Karpas-422 (cell line): Measurements from ENCODE around the gene ZBTB37. TPM values are rescaled to one million over a fixed set of nuclear protein-coding genes. Genes with fewer than 3 reads are reported as not detected.
"Not testable (repeated sequence)": the region's sequence is repeated elsewhere in the genome, so short reads cannot be mapped to it uniquely, and the experiment has no call there.

ENCODE experiments used
- DNase-seq: peaks from one replicate; pipeline ENCODE4 v3.0.0-alpha.2; 2015
- H2AFZ ChIP-seq: fragments of 200-600 bp; sonication (generic); 2 replicates; pipeline ENCODE4 v1.6.1; 2014; ENCODE audit warnings: antibody characterized with exemption, low read length, mixed read lengths
- H3K27ac ChIP-seq: fragments of 200-600 bp; sonication (generic); 2 replicates; pipeline ENCODE4 v1.5.1; 2014; ENCODE audit warnings: mild to moderate bottlenecking, low read length, moderate library complexity
- H3K27me3 ChIP-seq: fragments of 200-600 bp; sonication (generic); 2 replicates; pipeline ENCODE4 v1.6.1; 2014; ENCODE audit warnings: low read length, mixed read lengths
- H3K36me3 ChIP-seq: fragments of 200-600 bp; sonication (generic); 2 replicates; pipeline ENCODE4 v1.6.1; 2014; ENCODE audit warnings: low read length, mixed read lengths; ENCODE audit not compliant: insufficient read depth
- H3K4me1 ChIP-seq: fragments of 200-600 bp; sonication (generic); 2 replicates; pipeline ENCODE4 v1.6.1; 2014; ENCODE audit warnings: mild to moderate bottlenecking, low read length, mixed read lengths
- H3K4me2 ChIP-seq: fragments of 200-600 bp; sonication (generic); 2 replicates; pipeline ENCODE4 v1.6.1; 2014; ENCODE audit warnings: low read length, low read depth, mild to moderate bottlenecking; ENCODE audit not compliant: poor library complexity, severe bottlenecking
- H3K4me3 ChIP-seq: fragments of 200-600 bp; sonication (generic); 2 replicates; pipeline ENCODE4 v1.5.1; 2014; ENCODE audit warnings: mild to moderate bottlenecking, antibody characterized with exemption, low read length, mixed read lengths
- H3K79me2 ChIP-seq: fragments of 200-600 bp; sonication (generic); 2 replicates; pipeline ENCODE4 v1.6.1; 2014; ENCODE audit warnings: mild to moderate bottlenecking, low read length, mixed read lengths
- H3K9ac ChIP-seq: fragments of 200-600 bp; sonication (generic); 2 replicates; pipeline ENCODE4 v1.6.0; 2014; ENCODE audit warnings: low read length
- H3K9me2 ChIP-seq: fragments of 200-600 bp; sonication (generic), shearing (Covaris generic); replicated peaks from 2 replicates; pipeline ENCODE4 v1.6.0; 2014; ENCODE audit warnings: mild to moderate bottlenecking, low read length, moderate library complexity; ENCODE audit not compliant: insufficient read depth
- H3K9me3 ChIP-seq: fragments of 300-700, 200-600 bp; sonication (generic); 2 replicates; pipeline ENCODE4 v1.6.1; 2014; ENCODE audit warnings: low read length, mixed read lengths
- H4K20me1 ChIP-seq: fragments of 200-600 bp; sonication (generic); 2 replicates; pipeline ENCODE4 v1.6.1; 2014; ENCODE audit warnings: mild to moderate bottlenecking, antibody characterized with exemption, low read length, low read depth; ENCODE audit not compliant: insufficient read depth
- total RNA-seq: library from RNA; depleted of rRNA; stranded (reverse); fragments of >200 nt; shearing (Covaris generic); gene quantifications from 2 replicates; pipeline ENCODE4 v1.2.3, GENCODE V29; 2014; ENCODE audit warnings: low replicate concordance

ZBTB37 gene
- total RNA-seq, 1 experiment from 2014 or later: 15.8 TPM

GRCh38 chr1:173867753-173868265 is 371 bp upstream of the ZBTB37 start, which contains the start of gene GAS5:
TSS of gene GAS5 (minus strand) at chr1:173867989.
- no peak within 1 kb of the TSS for H2AFZ ChIP-seq
- no peaks in the 10 kb centered on the region for H3K9me2 ChIP-seq
- H3K27me3 ChIP-seq: no peaks in the 10 kb centered on the region
- H3K27ac ChIP-seq: peak within 1 kb of the TSS; percentile 92
- peaks cover 24% of the 10 kb centered on the region for H3K79me2 ChIP-seq
- peaks cover 48% of the 10 kb centered on the region for H3K36me3 ChIP-seq
- peak; percentile 100 for DNase-seq
- H3K9me3 ChIP-seq: no peaks in the 10 kb centered on the region
- H3K4me2 ChIP-seq: peak within 1 kb of the TSS; percentile 96
- H3K9ac ChIP-seq: peak within 1 kb of the TSS; percentile 92
- H3K4me3 ChIP-seq: peak within 1 kb of the TSS; percentile 94
- H3K4me1 ChIP-seq: peaks cover 37% of the 10 kb centered on the region
- H4K20me1 ChIP-seq: peaks cover 39% of the 10 kb centered on the region

DNA sequence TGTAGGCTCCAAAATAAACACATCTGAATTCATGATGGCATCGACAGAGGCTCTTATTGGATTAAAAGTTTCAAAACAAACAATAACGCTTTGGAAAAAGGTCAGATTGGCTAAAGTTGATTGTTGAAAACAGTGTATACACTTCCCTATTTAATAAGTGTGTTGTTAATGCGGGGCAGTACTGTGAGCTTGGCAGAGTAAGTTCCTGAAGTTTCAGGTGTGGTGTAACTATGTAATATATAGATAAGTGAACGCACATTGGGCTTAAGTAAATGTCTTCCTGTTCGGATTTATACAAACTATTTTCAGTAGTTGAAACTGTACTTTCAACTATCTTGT is 810 bp downstream of the ZBTB37 start:
- DNase-seq: no peak
- Histone ChIP-seq H3K9me2 (no peaks in the 10 kb centered on the region), H3K79me2 (peaks cover 24% of the 10 kb centered on the region), H3K27me3 (no peaks in the 10 kb centered on the region), H3K36me3 (peaks cover 37% of the 10 kb centered on the region), H3K4me1 (peaks cover 37% of the 10 kb centered on the region), H3K9ac (peak overlapping the region; percentile 79), H4K20me1 (peaks cover 35% of the 10 kb centered on the region), H3K27ac (peak overlapping the region; percentile 92), H3K9me3 (no peaks in the 10 kb centered on the region), H3K4me3 (peak overlapping the region; percentile 94), H2AFZ (no peak overlapping the region), H3K4me2 (peak overlapping the region; percentile 75)

- no peak overlapping the region for H2AFZ ChIP-seq
- no peak overlapping the region for H3K4me3 ChIP-seq
- DNase-seq: no peak
Observed at GRCh38 chr1:173870252-173871075, 2.3 kb downstream of the ZBTB37 start.

GRCh38 chr1:173871091-173871490 is 2.9 kb downstream of the ZBTB37 start:
- Histone ChIP-seq H3K4me3 (no peak overlapping the region), H3K4me2 (no peak overlapping the region), H2AFZ (no peak overlapping the region), H3K9ac (no peak overlapping the region), H3K36me3 (peaks cover 16% of the 10 kb centered on the region), H3K27ac (no peak overlapping the region), H3K9me3 (no peaks in the 10 kb centered on the region), H3K4me1 (peaks cover 24% of the 10 kb centered on the region), H3K9me2 (no peaks in the 10 kb centered on the region), H4K20me1 (peaks cover 16% of the 10 kb centered on the region; the same call in 1 of the 2 replicates), H3K27me3 (no peaks in the 10 kb centered on the region), H3K79me2 (peaks cover 21% of the 10 kb centered on the region)
- no peak for DNase-seq

More at GRCh38 chr1:173870252-173871075, 2.3 kb downstream of the ZBTB37 start:
- H3K9me3 ChIP-seq: no peaks in the 10 kb centered on the region
- H3K9me2 ChIP-seq: no peaks in the 10 kb centered on the region
- peaks cover 24% of the 10 kb centered on the region for H3K79me2 ChIP-seq
- no peak overlapping the region for H3K9ac ChIP-seq
- H3K4me2 ChIP-seq: peak overlapping the region; percentile 75
- H3K4me1 ChIP-seq: peaks cover 30% of the 10 kb centered on the region
- peaks cover 22% of the 10 kb centered on the region for H4K20me1 ChIP-seq
- peaks cover 22% of the 10 kb centered on the region for H3K36me3 ChIP-seq
- H3K27ac ChIP-seq: 0 out of 2 replicates have a peak overlapping the region, but pooled peaks have one; percentile 92
- H3K27me3 ChIP-seq: no peaks in the 10 kb centered on the region

- H3K4me2 ChIP-seq: no peak overlapping the region
- H2AFZ ChIP-seq: no peak overlapping the region
Observed at GRCh38 chr1:173871500-173871899, 3.3 kb downstream of the ZBTB37 start.

GRCh38 chr1:173876732-173877131 is 8.6 kb downstream of the ZBTB37 start:
- H3K9ac ChIP-seq: no peak overlapping the region

More at GRCh38 chr1:173871500-173871899, 3.3 kb downstream of the ZBTB37 start:
- no peak overlapping the region for H3K9ac ChIP-seq
- H3K4me1 ChIP-seq: peaks cover 20% of the 10 kb centered on the region
- H3K79me2 ChIP-seq: peaks cover 17% of the 10 kb centered on the region
- no peak overlapping the region for H3K4me3 ChIP-seq
- no peaks in the 10 kb centered on the region for H3K27me3 ChIP-seq
- H3K36me3 ChIP-seq: peaks cover 12% of the 10 kb centered on the region
- H3K9me3 ChIP-seq: no peaks in the 10 kb centered on the region
- no peaks in the 10 kb centered on the region for H3K9me2 ChIP-seq
- no peak for DNase-seq
- no peak overlapping the region for H3K27ac ChIP-seq
- H4K20me1 ChIP-seq: peaks cover 11% of the 10 kb centered on the region; the same call in 1 of the 2 replicates

GRCh38 chr1:173878251-173878650 is 10.1 kb downstream of the ZBTB37 start:
- Histone ChIP-seq H3K4me1 (no peaks in the 10 kb centered on the region), H3K36me3 (no peaks in the 10 kb centered on the region), H3K9me3 (no peaks in the 10 kb centered on the region), H3K27me3 (no peaks in the 10 kb centered on the region), H3K9me2 (no peaks in the 10 kb centered on the region), H2AFZ (no peak overlapping the region), H3K27ac (no peak overlapping the region), H3K9ac (no peak overlapping the region), H3K79me2 (no peaks in the 10 kb centered on the region), H3K4me3 (no peak overlapping the region), H4K20me1 (no peaks in the 10 kb centered on the region), H3K4me2 (no peak overlapping the region)
- DNase-seq: no peak

More at GRCh38 chr1:173876732-173877131, 8.6 kb downstream of the ZBTB37 start:
- Histone ChIP-seq H3K27me3 (no peaks in the 10 kb centered on the region), H3K27ac (no peak overlapping the region), H2AFZ (no peak overlapping the region), H3K4me3 (no peak overlapping the region), H3K79me2 (no peaks in the 10 kb centered on the region; the same call in 1 of the 2 replicates), H3K4me1 (no peaks in the 10 kb centered on the region), H3K4me2 (no peak overlapping the region), H3K9me2 (no peaks in the 10 kb centered on the region), H3K9me3 (no peaks in the 10 kb centered on the region), H4K20me1 (no peaks in the 10 kb centered on the region), H3K36me3 (no peaks in the 10 kb centered on the region)
- no peak for DNase-seq

- not testable (repeated sequence) for H3K9me3 ChIP-seq, H3K27me3 ChIP-seq, H2AFZ ChIP-seq, H3K36me3 ChIP-seq, H4K20me1 ChIP-seq, H3K4me3 ChIP-seq, H3K4me2 ChIP-seq, H3K27ac ChIP-seq, H3K4me1 ChIP-seq, H3K79me2 ChIP-seq, H3K9ac ChIP-seq, DNase-seq, H3K9me2 ChIP-seq
Observed at GRCh38 chr1:173881117-173881516, 12.9 kb downstream of the ZBTB37 start.
